Heart left ventricle (tissue), 13 donors: ENCODE results near the gene ZNF83.

Experiments used
- POLR2A ChIP-seq, 2 donors: fragments of 450-650 bp; IDR thresholded peaks; one replicate each; pipeline ENCODE4 v1.6.1; 2017; ENCODE audit warnings: antibody characterized with exemption in 2 of 2, mild to moderate bottlenecking in 2 of 2, moderate library complexity in 2 of 2
- TF ChIP-seq, protein P1 (sequence below), 12 donors: fragments of 200-600 bp; sonication (generic) in 4 of 12; IDR thresholded peaks; one replicate each; pipeline versions ENCODE4 v1.5.0 to v1.8.0; 2018 to 2022; ENCODE audit warnings: antibody characterized with exemption in 12 of 12, mild to moderate bottlenecking in 5 of 12
- donor health status: ischemic (EF 13 %, LVEDD 7.1; RV severe dilation, severe dysfunction).
- donor health status: DM: no; HTN: yes; CAD: no.
- donor health status: DM: no; HTN: no; CAD: no.
- donor health status: ischemic (EF 25% LVEDD 6.9; RV normal size, moderate dysfunction).
- donor health status: ischemic (EF 25% LVEDD 5.7; RV mildly dilated, moderate dysfunction).
- donor health status: ischemic (EF 35%, LVEDD 5.7; RV mildly dilated, moderate dysfunction).
- donor health status: nonischemic (EF 11% LVEDD 7.7; RV severe dilation, severe dysfunction).
- donor health status: DM: yes; HTN: yes; CAD: no.
- donor health status: PGD.
- donor health status: ischemic (EF 29% LVEDD 5.4; RV normal size, mild dysfunction).
- donor health status: nonischemic (EF 23%, LVEDD 6.1; RV moderate dilation, normal function).

DNA sequence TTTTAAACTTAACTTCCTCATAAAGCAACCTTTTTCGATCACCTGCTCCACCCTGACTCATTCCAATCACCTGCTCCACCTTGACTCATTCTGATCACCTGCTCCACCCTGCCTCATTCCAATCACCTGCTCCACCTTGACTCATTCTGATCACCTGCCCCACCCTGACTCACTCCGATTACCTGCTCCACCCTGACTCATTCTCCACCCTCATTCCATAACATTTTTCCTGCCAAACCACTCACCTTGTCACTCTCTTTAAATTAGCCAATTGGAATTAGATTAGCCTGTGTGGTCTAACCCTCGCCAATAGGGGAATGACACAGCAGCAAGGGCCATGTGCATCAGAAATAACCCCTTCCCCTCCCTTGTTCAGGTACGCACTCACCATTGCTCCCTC is 31.9 kb upstream of the ZNF83 start:
- TF ChIP-seq POLR2A (IDR thresholded peaks at IDR 0.05) = no peak
- TF ChIP-seq, protein P1, sequence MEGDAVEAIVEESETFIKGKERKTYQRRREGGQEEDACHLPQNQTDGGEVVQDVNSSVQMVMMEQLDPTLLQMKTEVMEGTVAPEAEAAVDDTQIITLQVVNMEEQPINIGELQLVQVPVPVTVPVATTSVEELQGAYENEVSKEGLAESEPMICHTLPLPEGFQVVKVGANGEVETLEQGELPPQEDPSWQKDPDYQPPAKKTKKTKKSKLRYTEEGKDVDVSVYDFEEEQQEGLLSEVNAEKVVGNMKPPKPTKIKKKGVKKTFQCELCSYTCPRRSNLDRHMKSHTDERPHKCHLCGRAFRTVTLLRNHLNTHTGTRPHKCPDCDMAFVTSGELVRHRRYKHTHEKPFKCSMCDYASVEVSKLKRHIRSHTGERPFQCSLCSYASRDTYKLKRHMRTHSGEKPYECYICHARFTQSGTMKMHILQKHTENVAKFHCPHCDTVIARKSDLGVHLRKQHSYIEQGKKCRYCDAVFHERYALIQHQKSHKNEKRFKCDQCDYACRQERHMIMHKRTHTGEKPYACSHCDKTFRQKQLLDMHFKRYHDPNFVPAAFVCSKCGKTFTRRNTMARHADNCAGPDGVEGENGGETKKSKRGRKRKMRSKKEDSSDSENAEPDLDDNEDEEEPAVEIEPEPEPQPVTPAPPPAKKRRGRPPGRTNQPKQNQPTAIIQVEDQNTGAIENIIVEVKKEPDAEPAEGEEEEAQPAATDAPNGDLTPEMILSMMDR (IDR thresholded peaks at IDR 0.05) = no peak
